C4-2B (cell line): ENCODE measurements around the gene HBE1.

Experiments
- H3K27ac ChIP-seq: fragments of 450-650 bp; 2 replicates; pipeline ENCODE4 v1.5.1; 2017
- CTCF ChIP-seq: fragments of 450-650 bp; conservative IDR thresholded peaks from 2 replicates; pipeline ENCODE4 v1.5.1; 2017; ENCODE audit warnings: mild to moderate bottlenecking
- ZFX ChIP-seq: fragments of 450-650 bp; IDR thresholded peaks from 2 replicates; pipeline ENCODE4 v1.6.1; 2017

The HBE1 gene

DNA sequence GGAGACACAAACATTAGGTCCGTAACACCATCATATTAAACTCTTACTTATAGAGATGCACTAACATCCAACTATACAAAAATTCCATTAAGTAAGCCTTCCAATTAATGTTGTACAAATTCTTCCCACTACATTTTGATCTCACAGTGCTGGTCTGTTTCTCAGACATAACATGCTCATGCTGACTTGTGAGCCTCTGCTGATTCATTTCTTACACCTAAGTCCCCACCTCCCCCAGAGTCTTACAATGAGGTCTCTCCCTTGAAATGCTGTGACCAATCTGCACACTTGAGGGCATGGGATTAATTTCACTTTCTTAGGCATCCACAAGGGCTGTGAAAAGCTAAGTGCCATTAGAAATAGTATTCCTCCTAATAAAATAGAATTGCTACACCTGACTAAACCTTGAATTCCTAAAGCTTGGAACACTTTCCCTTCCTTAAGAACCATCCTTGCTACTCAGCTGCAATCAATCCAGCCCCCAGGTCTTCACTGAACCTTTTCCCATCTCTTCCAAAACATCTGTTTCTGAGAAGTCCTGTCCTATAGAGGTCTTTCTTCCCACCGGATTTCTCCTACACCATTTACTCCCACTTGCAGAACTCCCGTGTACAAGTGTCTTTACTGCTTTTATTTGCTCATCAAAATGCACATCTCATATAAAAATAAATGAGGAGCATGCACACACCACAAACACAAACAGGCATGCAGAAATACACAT is 22.1 kb downstream of the HBE1 start:
- H3K27ac ChIP-seq = no peak overlapping the region
- no peak for TF ChIP-seq ZFX
- TF ChIP-seq CTCF = no peak

GRCh38 chr11:5246772-5247471 is 22.8 kb downstream of the HBE1 start:
- H3K27ac ChIP-seq = no peak overlapping the region
- TF ChIP-seq CTCF (no peak), ZFX (no peak)

DNA sequence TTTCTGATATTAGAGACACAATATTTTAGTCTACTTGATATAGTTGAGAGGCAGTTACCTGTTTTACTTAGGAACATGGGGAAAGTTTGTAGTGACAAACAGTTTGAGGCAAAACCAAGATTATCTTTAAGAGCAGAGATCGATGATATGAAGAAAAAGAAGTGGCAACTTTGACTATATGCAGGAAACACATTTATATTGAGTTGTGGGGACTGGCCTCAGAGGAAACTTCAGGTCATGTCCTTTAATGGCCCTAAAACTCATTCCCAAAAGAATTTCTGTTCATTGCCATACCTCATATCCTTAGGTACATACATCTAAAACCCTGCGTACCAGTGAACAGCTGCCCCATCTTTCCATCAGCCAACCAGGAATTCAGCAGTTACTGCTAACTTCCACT is 24.6 kb downstream of the HBE1 start:
- H3K27ac ChIP-seq = no peak overlapping the region
- TF ChIP-seq CTCF (no peak), ZFX (no peak)

GRCh38 chr11:5243816-5244180 is 25.9 kb downstream of the HBE1 start:
- no peak overlapping the region for H3K27ac ChIP-seq
- TF ChIP-seq ZFX = no peak
- TF ChIP-seq CTCF = no peak

DNA sequence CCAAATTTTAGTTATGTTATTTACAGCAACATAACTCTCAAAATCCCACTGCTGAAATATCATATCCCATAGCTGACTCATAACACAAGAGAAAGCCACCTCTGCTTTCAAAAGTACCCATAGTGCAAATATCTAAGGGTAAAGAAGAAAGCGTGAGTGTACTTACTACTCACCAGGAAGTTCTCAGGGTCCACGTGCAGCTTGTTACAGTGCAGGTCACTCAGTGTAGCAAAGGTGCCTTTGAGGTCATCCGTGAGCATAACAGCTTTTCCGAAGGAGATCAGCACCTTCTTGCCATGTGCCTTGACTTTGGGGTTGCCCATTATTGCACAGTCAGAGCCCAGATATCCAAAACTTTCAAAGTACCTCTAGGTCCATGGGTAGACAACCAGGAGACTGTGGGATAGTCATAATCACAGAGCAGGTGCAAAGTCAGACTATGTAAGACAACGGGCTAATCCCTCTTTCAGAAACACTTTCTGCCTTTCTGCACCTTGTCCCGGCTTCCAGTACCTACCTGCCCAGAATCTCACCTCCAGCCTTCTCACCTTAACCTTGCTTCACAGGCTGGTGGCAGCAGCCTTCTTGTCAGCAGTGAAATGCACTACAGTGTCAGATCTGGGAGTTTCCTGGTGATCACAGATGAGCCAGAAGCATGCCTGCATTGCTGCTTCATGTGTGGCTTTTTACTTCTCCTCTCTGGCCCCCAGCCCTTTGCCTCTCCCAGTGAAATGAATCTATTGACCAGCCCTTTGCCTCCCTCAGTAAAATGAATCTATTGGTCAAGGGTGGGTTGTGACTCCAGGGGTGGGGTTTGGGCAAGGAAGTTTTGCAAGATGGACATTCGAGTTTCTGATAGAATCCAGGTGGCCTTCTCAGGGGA is 26.6 kb downstream of the HBE1 start:
- TF ChIP-seq ZFX (no peak), CTCF (no peak)
- no peak overlapping the region for H3K27ac ChIP-seq

- TF ChIP-seq CTCF (no peak), ZFX (no peak)
- no peak overlapping the region for H3K27ac ChIP-seq
Measured at GRCh38 chr11:5242208-5242607, 27.5 kb downstream of the HBE1 start.

- no peak overlapping the region for H3K27ac ChIP-seq
- TF ChIP-seq CTCF (no peak), ZFX (no peak)
Measured at GRCh38 chr11:5241458-5241857, 28.3 kb downstream of the HBE1 start.
